ENCODE data around the gene GNLY.

DNA sequence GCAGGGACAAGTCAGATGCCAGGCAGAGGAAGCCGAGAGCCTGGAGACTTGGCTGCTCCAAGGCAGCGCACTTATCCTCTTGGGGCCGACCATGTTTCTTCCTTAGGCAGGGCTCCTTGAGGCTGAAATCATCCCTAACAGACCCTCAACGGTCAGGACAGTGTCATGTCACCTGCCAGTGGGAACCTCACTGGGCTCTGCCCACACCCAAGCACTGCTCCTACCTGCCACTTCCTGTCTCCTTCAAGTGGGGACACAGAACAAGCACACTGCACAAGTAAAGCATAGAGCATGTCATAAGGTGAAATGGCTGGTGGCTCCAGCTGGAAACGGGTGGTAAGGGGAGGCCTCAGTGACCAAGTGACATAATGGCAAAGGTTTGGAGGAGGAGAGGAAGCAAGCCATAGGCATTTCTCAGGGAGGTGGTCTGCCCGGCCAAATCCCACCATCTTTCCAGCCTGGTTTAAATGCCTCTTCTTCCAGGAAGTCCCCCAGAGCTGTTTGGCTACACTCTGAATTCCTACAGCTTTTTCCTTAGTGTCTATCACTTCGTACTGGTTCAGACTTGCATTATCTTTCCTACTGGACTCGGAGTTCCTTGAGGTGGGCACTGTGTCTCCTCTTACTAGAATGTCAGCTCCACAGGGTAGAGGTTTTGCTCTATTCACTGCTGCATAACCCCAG, 52.3 kb downstream of the GNLY start:
- no peak for TF ChIP-seq POLR2A (IDR thresholded peaks at IDR 0.05)
- TF ChIP-seq CTCF (IDR thresholded peaks at IDR 0.05) = no peak
- TF ChIP-seq POLR2AphosphoS5 (IDR thresholded peaks at IDR 0.05) = no peak
- no peak for TF ChIP-seq EP300 (IDR thresholded peaks at IDR 0.05)

Data from upper lobe of left lung (tissue), 4 donors.